ENCODE results near the gene CHCHD2. TPM values are rescaled to one million over a fixed set of nuclear protein-coding genes. Genes with fewer than 3 reads are reported as not detected.

The CHCHD2 gene
- total and polyA plus RNA-seq, 2 of the 13 experiments (the other 11 are each of a cell fraction or from before 2014, with no cell fraction given), result 330 to 572 TPM

- TF ChIP-seq ELF4 (CRISPR knock-in tag; IDR thresholded peaks at IDR 0.05; ENCODE audit: borderline replicate concordance) (peak; percentile 92; the same call in 1 of the 2 replicates), ZNF512 (CRISPR knock-in tag; IDR thresholded peaks at IDR 0.05) (no peak), XRCC5 (optimal IDR thresholded peaks at IDR 0.05; ENCODE audit: low read length) (peak; percentile 52), ZKSCAN5 (CRISPR knock-in tag; IDR thresholded peaks at IDR 0.05) (no peak), ZNF160 (CRISPR knock-in tag; IDR thresholded peaks at IDR 0.05) (0 out of 2 replicates have a peak, but pooled peaks have one; percentile 64), KDM3A (CRISPR knock-in tag; IDR thresholded peaks at IDR 0.05; ENCODE audit: low read depth) (peak; percentile 58), ZNF720 (CRISPR knock-in tag; IDR thresholded peaks at IDR 0.05) (no peak), NFYC (CRISPR knock-in tag; IDR thresholded peaks at IDR 0.05) (peak; percentile 96), NFE2L2 (IDR thresholded peaks at IDR 0.05; ENCODE audit: low read length) (no peak), ZNF776 (CRISPR knock-in tag; IDR thresholded peaks at IDR 0.05) (peak; percentile 33; the same call in 1 of the 2 replicates), MYC (CRISPR knock-in tag; IDR thresholded peaks at IDR 0.05; ENCODE audit: borderline replicate concordance) (peak; percentile 95), AHR (CRISPR knock-in tag; IDR thresholded peaks at IDR 0.05) (peak; percentile 90; the same call in 1 of the 2 replicates), ZNF281 (CRISPR knock-in tag; IDR thresholded peaks at IDR 0.05; ENCODE audit: borderline replicate concordance) (0 out of 2 replicates have a peak, but pooled peaks have one; percentile 20), ZNF761 (CRISPR knock-in tag; conservative IDR thresholded peaks at IDR 0.05) (no peak; the same call in 1 of the 2 replicates), HBP1 (CRISPR knock-in tag; IDR thresholded peaks at IDR 0.05; ENCODE audit: low read depth) (peak; percentile 70; the same call in 1 of the 2 replicates), SIN3B (IDR thresholded peaks at IDR 0.05; ENCODE audit: low read length) (peak; percentile 76; the same call in 1 of the 2 replicates), HNF1B (CRISPR knock-in tag; IDR thresholded peaks at IDR 0.05) (0 out of 2 replicates have a peak, but pooled peaks have one; percentile 39), HNRNPK (IDR thresholded peaks at IDR 0.05; ENCODE audit: low read depth, low read length, poor library complexity, severe bottlenecking) (no peak), TBP (CRISPR knock-in tag; IDR thresholded peaks at IDR 0.05) (no peak), ZNF3 (CRISPR knock-in tag; IDR thresholded peaks at IDR 0.05) (no peak), CEBPB (IDR thresholded peaks at IDR 0.05; ENCODE audit: borderline replicate concordance, low read depth, low read length) (no peak)
Observed at GRCh38 chr7:56106108-56107073, at the start of gene CHCHD2 (continued).

Data from HepG2 (cell line).